Left ventricle myocardium inferior (tissue), 1 donor: ENCODE measurements around the gene EHD4. TPM values are rescaled to one million over a fixed set of nuclear protein-coding genes. Genes with fewer than 3 reads are reported as not detected.

Source experiments
- DNase-seq: peaks from one replicate; pipeline ENCODE4 v3.0.0-alpha.2; 2020
- H3K27ac ChIP-seq: fragments of 200-600 bp; replicated peaks from 2 replicates; pipeline ENCODE4 v1.8.0; 2021
- H3K27me3 ChIP-seq: fragments of 200-600 bp; 2 replicates; pipeline ENCODE4 v1.8.0; 2021; ENCODE audit warnings: low read depth
- H3K36me3 ChIP-seq: fragments of 200-600 bp; 2 replicates; pipeline ENCODE4 v1.8.0; 2021
- H3K4me1 ChIP-seq: fragments of 200-600 bp; 2 replicates; pipeline ENCODE4 v1.8.0; 2021
- H3K4me3 ChIP-seq: fragments of 200-600 bp; 2 replicates; pipeline ENCODE4 v1.8.0; 2021; ENCODE audit warnings: mild to moderate bottlenecking, moderate library complexity
- H3K9me3 ChIP-seq: fragments of 200-600 bp; replicated peaks from 2 replicates; pipeline ENCODE4 v1.8.0; 2021
- CTCF ChIP-seq: fragments of 200-600 bp; IDR thresholded peaks from 2 replicates; pipeline ENCODE4 v1.8.0; 2021; ENCODE audit warnings: antibody characterized with exemption, mild to moderate bottlenecking, borderline replicate concordance
- intact Hi-C: fragments of 100-400 bp; cut with micrococcal nuclease; formaldehyde crosslinking; loops from one replicate; pipeline ENCODE4 v1.11.0; 2022
- total RNA-seq: library from RNA; stranded (reverse); fragmentation: NEBNext Ultra II Directional; extraction: Animal tissue kit (Norgen Biotek cat#: 25700); gene quantifications from one replicate; pipeline ENCODE4 v1.2.1, GENCODE V29; 2021
- donor health status: DM: no; HTN: yes; CAD: no; lungs with severe emphysema.

The EHD4 gene
- total RNA-seq, 1 donor from 2014 or later: 46.4 TPM

- DNase-seq: no peak
- H3K27me3 ChIP-seq: no peaks in the 10 kb centered on the region
- no peak overlapping the region for H3K27ac ChIP-seq
Observed at GRCh38 chr15:41994171-41994650, 21.9 kb upstream of the EHD4 start.

DNA sequence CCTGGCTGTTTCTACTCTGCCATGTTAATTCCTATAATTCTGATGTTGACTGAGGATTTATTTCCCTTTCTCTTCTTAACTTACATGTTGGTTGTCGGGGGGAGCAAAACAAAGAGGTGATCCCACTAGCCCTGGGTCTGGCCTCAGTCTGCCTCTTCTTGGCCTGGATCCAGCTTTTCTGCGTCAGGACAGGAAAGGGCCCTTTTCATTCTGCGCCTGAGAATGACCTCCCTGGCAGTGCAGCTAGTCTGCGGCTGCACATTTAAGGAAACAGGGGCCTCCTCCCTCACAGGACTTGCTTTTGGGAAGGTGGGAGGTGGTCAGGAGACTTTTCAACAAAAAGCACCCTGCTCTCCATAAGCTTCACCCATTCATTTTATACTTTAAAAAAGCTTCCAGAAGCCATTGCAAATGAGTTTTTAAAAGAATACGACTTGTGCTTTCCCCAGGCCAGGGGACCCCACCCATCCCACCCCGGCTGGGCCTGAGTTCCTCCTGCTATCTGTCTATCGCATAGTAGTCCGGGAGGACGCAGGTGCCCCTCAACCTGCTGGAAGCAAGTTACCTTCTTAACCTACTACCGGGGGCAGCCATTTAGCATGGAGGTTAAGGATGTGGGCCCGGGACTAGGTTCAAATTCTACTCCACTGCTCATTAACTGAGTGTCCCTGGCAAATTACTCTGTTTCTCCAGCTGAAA lies 21.3 kb upstream of the EHD4 start:
- intact Hi-C loops: loop anchor here (5.0 kb wide), 1 partner anchor 59 kb away; no protein-coding TSS in a partner anchor
- H3K4me3 ChIP-seq: no peak overlapping the region
- peaks cover 6% of the 10 kb centered on the region for H3K4me1 ChIP-seq
- no peaks in the 10 kb centered on the region for H3K36me3 ChIP-seq
- H3K9me3 ChIP-seq: no peaks in the 10 kb centered on the region
- no peaks in the 10 kb centered on the region for H3K27me3 ChIP-seq
- DNase-seq: no peak
- no peak overlapping the region for H3K27ac ChIP-seq
- TF ChIP-seq CTCF: no peak

More at GRCh38 chr15:41994171-41994650, 21.9 kb upstream of the EHD4 start:
- no peak overlapping the region for H3K4me3 ChIP-seq
- H3K4me1 ChIP-seq: peaks cover 6% of the 10 kb centered on the region
- H3K9me3 ChIP-seq: no peaks in the 10 kb centered on the region
- H3K36me3 ChIP-seq: no peaks in the 10 kb centered on the region
- no peak for TF ChIP-seq CTCF
- intact Hi-C loops: loop anchor here (5.0 kb wide), 1 partner anchor 58 kb away; no protein-coding TSS in a partner anchor

DNA sequence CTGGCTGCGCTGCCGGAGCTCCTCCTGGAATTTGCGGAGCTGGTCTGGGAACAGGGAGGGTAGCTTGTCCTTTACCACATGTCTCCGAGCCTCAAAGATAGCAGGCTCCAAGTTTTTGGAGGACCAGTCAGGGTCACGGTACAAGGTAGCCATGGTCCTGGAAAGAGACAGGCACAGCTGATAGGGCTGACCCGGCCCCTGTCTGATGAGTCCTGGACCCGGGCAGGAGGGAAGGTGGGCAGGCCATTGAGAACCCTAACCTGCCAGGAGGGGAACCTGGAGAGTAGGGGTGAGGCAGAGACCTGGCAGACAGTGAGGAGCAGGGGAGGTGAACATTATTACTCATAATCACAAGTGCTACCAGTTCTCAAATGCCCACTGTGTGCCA lies 20.4 kb upstream of the EHD4 start:
- TF ChIP-seq CTCF: no peak
- no peaks in the 10 kb centered on the region for H3K36me3 ChIP-seq
- intact Hi-C loops: loop anchor here (5.0 kb wide), 1 partner anchor 60 kb away; no protein-coding TSS in a partner anchor
- no peak overlapping the region for H3K27ac ChIP-seq
- no peak for DNase-seq
- no peak overlapping the region for H3K4me3 ChIP-seq
- H3K9me3 ChIP-seq: no peaks in the 10 kb centered on the region
- H3K27me3 ChIP-seq: no peaks in the 10 kb centered on the region
- H3K4me1 ChIP-seq: peaks cover 6% of the 10 kb centered on the region

DNA sequence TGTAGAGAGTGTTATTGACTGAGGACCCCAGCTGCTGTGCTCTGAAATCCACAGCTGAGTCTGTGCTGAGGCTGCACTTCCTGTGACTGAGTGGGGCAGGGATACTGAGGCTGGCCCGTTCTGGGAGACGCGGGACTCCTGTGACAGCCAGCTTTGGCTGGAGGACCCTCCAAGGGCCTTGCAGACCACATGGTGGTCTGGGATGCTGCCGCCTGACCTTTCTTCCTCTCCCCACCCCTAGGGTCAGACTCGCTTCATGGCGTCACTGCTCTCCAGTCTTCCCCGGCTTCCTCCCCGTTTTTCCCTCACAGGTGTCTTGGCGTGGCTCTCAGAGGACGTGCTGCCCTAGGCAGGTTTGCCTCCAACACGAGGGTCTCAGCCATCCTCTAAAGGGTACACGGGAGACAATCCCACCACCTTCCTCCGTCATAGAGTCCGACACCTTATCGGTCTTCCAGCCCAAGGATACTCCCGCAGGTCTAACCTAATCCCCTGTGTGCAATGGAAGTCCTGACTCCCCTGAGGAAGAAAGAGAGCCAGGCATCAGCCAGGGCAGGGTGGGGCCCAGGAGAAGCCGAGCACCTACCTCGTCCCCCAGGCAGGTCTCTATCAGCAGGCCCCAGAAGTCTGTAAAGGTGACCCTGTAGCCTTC lies 19.9 kb upstream of the EHD4 start:
- TF ChIP-seq CTCF: no peak
- no peak for DNase-seq
- no peak overlapping the region for H3K4me3 ChIP-seq
- H3K9me3 ChIP-seq: no peaks in the 10 kb centered on the region
- no peaks in the 10 kb centered on the region for H3K36me3 ChIP-seq
- H3K4me1 ChIP-seq: peaks cover 6% of the 10 kb centered on the region
- H3K27ac ChIP-seq: no peak overlapping the region
- H3K27me3 ChIP-seq: no peaks in the 10 kb centered on the region
- intact Hi-C loops: loop anchor here (5.0 kb wide), 1 partner anchor 60 kb away; no protein-coding TSS in a partner anchor

DNA sequence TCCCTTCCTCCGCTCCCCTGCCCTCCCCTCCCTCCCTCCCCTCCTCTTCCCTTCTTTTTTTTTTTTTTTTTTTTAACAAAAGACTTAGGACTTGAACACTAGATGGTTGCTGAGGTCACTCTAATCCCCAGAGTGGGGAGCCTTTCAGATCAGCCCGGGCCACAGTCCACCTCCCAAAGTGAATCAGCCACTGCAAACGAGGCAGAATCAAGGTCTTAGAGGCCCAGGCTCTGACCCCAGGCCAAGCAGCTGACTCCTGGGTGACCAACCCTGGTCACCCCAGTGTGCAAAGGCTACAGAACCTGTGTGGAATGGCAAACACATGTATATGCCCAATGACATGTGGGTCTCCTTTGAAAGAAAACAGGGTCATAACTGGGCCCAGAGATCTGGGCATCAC lies 18.3 kb upstream of the EHD4 start:
- no peak overlapping the region for H3K4me3 ChIP-seq
- intact Hi-C loops: loop anchor here (5.0 kb wide), 1 partner anchor 62 kb away; no protein-coding TSS in a partner anchor
- no peak for TF ChIP-seq CTCF
- no peaks in the 10 kb centered on the region for H3K36me3 ChIP-seq
- no peaks in the 10 kb centered on the region for H3K27me3 ChIP-seq
- DNase-seq: no peak
- H3K4me1 ChIP-seq: peaks cover 6% of the 10 kb centered on the region
- H3K27ac ChIP-seq: no peak overlapping the region
- no peaks in the 10 kb centered on the region for H3K9me3 ChIP-seq
